ENCODE results near the gene POLR3K. TPM values are rescaled to one million over a fixed set of nuclear protein-coding genes. Genes with fewer than 3 reads are reported as not detected.
A peak's percentile ranks its signal among the peaks of the same experiment; 100 is the strongest.

The POLR3K gene
- total RNA-seq, 6 experiments from 2014 or later, result 3.5 to 6.3 (median 4.3) TPM

- H3K9me3 ChIP-seq, result no peaks in the 10 kb centered on the region
- H3K4me1 ChIP-seq, result no peaks in the 10 kb centered on the region
- DNase-seq, result no peak
- no peak overlapping the region for H3K4me3 ChIP-seq
- no peak overlapping the region for H3K27ac ChIP-seq
- 88% methylated on average over 3 of the region's 5 CpGs for WGBS (ENCODE audit: insufficient coverage, low coverage, low lambda C conversion rate, missing lambda C conversion rate)
- ATAC-seq, result no peak
- H3K36me3 ChIP-seq, result no peaks in the 10 kb centered on the region
- H3K27me3 ChIP-seq, result no peaks in the 10 kb centered on the region
- intact Hi-C loops (cut with DNase I), result no loop called here
- TF ChIP-seq CTCF (IDR thresholded peaks at IDR 0.05), result no peak
- no peak for TF ChIP-seq POLR2A (IDR thresholded peaks at IDR 0.05)
These were observed 15.9 kb downstream of the POLR3K start for GRCh38 chr16:37511-37910.

GRCh38 chr16:36336-36984 lies 16.9 kb downstream of the POLR3K start:
- ATAC-seq, result no peak

GRCh38 chr16:35678-36305 lies 17.6 kb downstream of the POLR3K start:
- no peak for ATAC-seq
- no peak overlapping the region for H3K27ac ChIP-seq

More at GRCh38 chr16:36336-36984, 16.9 kb downstream of the POLR3K start:
- intact Hi-C loops (cut with DNase I), result no loop called here
- TF ChIP-seq CTCF (IDR thresholded peaks at IDR 0.05), result no peak
- no peak for TF ChIP-seq POLR2A (IDR thresholded peaks at IDR 0.05)
- H3K4me1 ChIP-seq, result no peaks in the 10 kb centered on the region
- no peak overlapping the region for H3K4me3 ChIP-seq
- no peak overlapping the region for H3K27ac ChIP-seq
- no peak for DNase-seq
- H3K36me3 ChIP-seq, result no peaks in the 10 kb centered on the region
- no peaks in the 10 kb centered on the region for H3K27me3 ChIP-seq
- 89% methylated on average over 6 of the region's 15 CpGs for WGBS (ENCODE audit: insufficient coverage, low coverage, low lambda C conversion rate, missing lambda C conversion rate)
- no peaks in the 10 kb centered on the region for H3K9me3 ChIP-seq

GRCh38 chr16:35011-35677 lies 18.3 kb downstream of the POLR3K start:
- H3K27ac ChIP-seq, result no peak overlapping the region
- WGBS (ENCODE audit: insufficient coverage, low coverage, low lambda C conversion rate, missing lambda C conversion rate), result 63% methylated on average over 9 of the region's 17 CpGs
- DNase-seq (no peak), ATAC-seq (peak; percentile 33 to 63 (median 45))
- H3K36me3 ChIP-seq, result no peaks in the 10 kb centered on the region
- H3K4me1 ChIP-seq, result no peaks in the 10 kb centered on the region
- TF ChIP-seq CTCF (IDR thresholded peaks at IDR 0.05), result no peak
- TF ChIP-seq POLR2A (IDR thresholded peaks at IDR 0.05), result no peak
- no peaks in the 10 kb centered on the region for H3K27me3 ChIP-seq
- no peak overlapping the region for H3K4me3 ChIP-seq
- intact Hi-C loops (cut with DNase I), result no loop called here
- H3K9me3 ChIP-seq, result no peaks in the 10 kb centered on the region

More at GRCh38 chr16:35678-36305, 17.6 kb downstream of the POLR3K start:
- WGBS (ENCODE audit: insufficient coverage, low coverage, low lambda C conversion rate, missing lambda C conversion rate), result 80% methylated on average over 7 of the region's 11 CpGs
- no peak for TF ChIP-seq POLR2A (IDR thresholded peaks at IDR 0.05)
- no peak for TF ChIP-seq CTCF (IDR thresholded peaks at IDR 0.05)
- intact Hi-C loops (cut with DNase I), result no loop called here
- Histone ChIP-seq H3K4me3 (no peak overlapping the region), H3K9me3 (no peaks in the 10 kb centered on the region), H3K4me1 (no peaks in the 10 kb centered on the region), H3K36me3 (no peaks in the 10 kb centered on the region), H3K27me3 (no peaks in the 10 kb centered on the region)
- no peak for DNase-seq
